ENCODE data around the gene CCDC167.
A peak's percentile ranks its signal among the peaks of the same experiment; 100 is the strongest.

The CCDC167 gene

DNA sequence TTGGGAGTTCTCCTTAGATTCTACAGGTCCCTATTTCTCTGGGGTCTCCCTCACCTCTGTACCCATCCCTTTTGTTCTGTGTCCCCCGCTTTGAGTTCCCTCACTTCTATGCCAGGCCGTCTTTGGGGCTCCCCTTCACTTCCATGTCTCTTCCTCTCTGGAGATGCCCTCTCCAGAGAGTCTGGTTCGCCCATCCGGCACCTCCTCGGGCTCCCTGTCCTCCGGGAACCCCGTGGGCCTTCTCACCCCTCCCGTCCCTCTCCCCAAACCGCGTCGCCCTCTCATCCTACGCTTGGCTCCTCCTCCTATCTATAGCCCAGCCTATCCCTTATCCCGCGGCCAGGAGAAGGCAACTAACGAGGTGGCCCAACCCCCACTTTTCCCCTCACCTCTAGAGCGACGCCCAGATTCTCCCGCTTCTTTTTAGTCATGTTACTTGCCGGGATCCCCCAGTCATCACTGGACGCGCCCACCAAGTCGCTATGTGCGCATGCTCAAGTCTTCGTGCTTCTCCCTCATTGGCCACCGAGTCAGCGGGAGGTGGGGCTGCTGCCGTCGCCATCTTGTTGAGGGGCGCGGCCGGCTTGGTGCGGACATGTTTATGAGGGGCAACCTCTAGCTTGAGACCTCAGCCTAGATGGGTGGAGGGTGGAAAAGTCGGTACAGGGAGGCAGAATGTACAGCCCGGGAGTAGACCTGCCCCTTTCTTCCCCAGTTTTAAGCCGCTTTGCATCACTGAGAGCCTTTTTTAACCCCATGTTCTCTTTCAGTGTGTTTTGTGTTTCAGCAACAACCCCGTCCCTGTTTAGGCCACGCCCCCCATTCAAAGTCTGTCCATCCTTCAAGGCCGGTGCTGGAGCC lies at the start of gene CCDC167:
TSS of gene CCDC167 (minus strand) at position 461 of the 861 bp plus-strand sequence. CDS start at position 431, 30 bp downstream.
- peak; percentile 96 for DNase-seq (ENCODE audit: low read depth in 2 of 2)

DNA sequence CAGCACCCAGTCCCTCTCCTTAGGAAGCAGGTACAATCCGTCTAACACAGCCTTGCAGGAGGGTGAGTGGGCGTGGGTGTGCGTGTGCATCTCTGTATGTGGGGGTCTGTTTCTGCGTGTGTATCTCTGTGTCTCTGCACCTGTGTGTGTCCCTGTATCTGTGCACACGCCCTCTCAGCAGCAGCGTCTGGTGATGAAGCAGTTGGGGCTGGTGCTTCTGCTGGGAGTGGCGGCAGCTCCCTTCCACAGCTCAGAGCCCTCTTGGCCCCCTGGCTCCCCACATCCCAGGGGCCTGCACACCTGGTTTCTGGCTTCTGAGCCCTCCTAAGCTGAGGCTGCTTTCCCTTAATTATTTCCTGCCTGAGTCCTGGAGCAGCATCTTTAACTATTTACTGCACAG lies 49.5 kb upstream of the CCDC167 start:
- no peak for DNase-seq (ENCODE audit: low read depth in 2 of 2)

DNA sequence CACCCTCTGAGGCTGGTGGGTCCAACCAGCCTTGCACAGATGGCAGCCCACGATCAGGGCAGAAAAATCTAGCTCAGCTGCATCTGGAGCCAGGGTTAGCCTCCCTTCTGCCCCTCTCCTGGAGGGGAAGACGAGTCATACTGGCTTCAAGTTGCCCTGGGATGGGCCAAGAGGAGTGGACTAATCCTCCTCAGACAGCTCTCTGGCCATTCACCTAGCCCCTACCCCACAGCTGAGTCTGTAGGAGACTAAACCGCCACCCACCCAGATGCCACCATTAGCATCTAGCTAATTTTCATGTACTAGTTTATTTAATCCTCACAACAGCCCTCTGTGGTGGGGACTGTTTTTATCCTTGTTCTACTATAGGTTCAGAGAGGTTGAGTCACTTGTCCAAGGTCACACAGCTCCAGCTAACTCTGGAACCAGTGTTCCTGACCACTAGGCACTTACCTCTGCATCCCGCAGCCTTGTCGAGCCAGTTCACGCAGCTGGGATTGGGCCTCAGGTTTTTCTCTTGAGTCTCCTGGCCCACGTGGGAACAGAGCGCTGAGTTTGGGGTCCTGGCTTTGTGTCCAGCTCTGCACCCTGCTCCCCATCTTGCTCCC lies 48.5 kb upstream of the CCDC167 start:
- DNase-seq (ENCODE audit: low read depth in 2 of 2), result no peak

DNA sequence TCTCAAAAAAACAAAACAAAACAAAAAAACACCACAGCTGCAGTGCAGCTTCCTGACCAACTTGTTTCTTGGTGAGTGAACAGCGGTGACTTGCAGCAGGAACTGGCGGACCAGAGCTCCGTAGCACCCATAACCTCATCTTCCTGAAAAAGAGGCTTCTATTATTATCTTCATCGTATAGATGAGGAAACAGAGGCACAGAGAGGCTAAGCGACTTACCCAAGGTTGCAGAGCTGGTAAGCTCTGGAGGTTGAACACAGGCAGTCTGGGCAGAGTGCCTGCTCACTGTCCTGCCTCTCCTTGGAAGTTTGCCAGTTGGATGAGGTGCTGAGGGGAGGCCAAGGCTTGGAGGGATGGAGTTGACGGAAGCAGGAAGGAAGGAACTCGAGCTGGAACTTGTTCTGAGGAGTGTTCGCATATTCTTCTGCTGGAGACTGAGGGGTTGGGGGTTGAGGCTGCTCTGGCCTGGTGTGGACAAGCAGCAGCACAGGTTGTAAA lies 47.9 kb upstream of the CCDC167 start:
- no peak for DNase-seq (ENCODE audit: low read depth in 2 of 2)

DNA sequence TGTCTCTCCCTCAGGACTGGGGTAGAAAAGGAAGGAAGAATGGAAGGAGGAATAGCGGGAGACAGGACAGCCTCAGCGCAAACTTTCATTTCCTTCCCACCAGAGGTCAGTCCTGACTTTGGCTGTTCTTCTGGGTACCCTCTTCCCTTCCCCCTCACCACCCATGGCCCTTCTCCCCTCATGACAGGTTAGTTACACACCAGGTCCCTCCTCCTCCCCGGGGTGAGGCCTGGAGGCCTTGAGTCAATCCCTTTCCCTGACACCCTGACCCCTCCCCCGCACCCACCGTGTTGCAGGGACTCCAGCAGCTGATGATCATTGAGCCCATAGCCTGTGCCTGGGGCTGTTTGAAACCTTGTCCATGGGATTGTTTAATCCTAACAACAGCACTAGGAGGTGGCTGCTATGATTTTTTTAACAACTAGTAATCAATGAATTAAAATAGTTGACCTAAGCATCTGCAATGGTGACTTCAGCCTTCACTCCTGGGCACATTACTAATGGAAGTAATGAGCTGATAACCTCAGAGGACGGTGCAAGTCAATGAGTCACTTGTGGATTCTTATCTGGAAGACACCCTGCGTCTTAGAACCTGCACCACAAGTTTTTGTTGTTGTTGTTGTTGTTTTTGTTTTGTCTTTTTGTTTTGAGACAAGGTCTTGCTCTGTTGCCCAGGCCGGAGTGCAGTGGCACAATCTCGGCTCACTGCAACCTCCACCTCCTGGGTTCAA lies 46.6 kb upstream of the CCDC167 start:
- no peak for DNase-seq (ENCODE audit: low read depth in 2 of 2)

DNA sequence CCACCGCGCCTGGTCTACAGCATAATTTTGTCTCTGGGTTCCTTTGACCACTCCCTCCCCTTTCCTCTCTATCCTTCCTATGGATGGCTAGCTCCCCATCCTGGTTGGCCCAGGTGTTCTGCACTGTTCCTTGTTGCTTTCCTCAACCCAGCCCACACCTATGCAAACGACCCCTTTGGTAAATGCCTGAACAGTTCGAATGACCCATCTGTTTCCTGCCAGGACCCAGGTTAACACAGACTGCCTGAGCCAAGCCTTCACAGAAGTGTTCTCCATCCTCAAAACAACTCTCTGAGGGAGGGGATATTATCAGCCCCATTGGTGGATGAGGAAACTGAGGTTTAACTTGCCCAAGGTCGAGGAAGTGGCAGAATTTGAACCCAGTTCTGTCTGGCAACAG lies 44.8 kb upstream of the CCDC167 start:
- DNase-seq (ENCODE audit: low read depth in 2 of 2), result no peak

DNA sequence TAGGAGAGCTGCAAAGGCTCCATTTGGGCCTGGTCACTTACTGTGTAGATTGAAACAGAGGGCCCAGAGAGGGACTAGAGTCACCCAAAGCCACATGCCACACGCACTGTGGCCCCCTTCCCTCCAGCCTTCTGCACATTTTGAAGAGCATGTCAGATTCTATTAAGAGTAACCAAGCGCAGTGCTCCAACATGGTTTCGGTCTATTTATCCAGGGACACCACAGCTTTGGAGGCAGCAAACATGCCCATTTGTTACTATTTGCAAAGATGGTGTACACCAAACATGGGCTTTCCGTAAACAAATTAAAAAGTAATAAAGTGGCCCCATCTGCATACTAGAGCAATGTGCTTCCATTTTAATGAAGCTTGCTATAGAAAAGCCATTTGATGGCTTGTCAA lies 43.7 kb upstream of the CCDC167 start:
- no peak for DNase-seq (ENCODE audit: low read depth in 2 of 2)

DNA sequence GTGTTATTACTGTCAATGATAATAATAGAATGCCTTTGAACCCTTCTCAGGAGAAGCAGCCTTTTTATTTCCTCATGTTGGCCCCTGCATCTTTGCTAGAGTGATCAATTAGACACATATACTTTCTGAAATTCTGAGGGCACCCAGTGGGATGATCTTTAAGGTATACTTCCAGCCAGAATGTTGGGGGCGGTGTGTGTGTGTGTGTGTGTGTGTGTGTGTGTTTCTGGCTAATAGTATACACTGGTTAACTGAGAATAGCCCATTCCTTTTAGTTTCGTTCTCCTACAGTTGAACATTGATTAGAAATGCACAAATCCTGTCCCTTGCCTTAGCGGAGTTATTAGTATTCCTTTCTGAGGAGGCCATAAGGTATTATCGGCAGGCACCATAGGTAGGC lies 41.7 kb upstream of the CCDC167 start:
- no peak for DNase-seq (ENCODE audit: low read depth in 2 of 2)

DNA sequence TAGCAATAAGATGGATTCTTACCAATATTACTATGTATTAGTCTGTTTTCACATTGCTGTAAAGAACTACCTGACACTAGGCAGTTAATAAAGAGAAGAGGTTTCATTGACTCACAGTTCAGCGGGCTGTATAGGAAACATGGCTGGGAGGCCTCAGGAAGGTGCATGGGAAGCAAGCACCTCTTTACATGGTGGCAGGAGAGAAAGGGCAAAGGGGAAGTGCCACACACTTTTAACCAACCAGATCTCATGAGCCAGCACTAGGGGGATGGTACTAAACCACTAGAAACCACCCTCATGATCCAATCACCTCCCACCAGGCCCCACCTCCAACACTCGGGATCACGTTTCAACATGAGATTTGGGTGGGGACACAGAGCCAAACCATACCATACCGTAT lies 40.7 kb upstream of the CCDC167 start:
- DNase-seq (ENCODE audit: low read depth in 2 of 2), result no peak

DNA sequence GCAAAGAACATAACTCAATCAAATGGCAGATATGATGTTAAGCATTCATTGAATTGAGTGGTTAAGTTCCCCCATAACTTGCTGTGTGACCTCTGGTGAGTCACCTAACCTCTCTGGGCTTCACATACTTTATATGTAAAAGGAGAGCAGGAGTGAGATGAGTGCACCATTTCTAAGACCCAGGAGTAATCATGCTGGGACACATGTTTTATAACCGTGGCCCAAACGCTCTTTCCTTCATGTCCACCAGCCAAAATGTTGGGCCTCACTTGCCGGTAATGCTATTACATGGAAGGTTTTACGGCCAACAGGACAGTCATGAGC lies 40.3 kb upstream of the CCDC167 start:
- no peak for DNase-seq (ENCODE audit: low read depth in 2 of 2)

DNA sequence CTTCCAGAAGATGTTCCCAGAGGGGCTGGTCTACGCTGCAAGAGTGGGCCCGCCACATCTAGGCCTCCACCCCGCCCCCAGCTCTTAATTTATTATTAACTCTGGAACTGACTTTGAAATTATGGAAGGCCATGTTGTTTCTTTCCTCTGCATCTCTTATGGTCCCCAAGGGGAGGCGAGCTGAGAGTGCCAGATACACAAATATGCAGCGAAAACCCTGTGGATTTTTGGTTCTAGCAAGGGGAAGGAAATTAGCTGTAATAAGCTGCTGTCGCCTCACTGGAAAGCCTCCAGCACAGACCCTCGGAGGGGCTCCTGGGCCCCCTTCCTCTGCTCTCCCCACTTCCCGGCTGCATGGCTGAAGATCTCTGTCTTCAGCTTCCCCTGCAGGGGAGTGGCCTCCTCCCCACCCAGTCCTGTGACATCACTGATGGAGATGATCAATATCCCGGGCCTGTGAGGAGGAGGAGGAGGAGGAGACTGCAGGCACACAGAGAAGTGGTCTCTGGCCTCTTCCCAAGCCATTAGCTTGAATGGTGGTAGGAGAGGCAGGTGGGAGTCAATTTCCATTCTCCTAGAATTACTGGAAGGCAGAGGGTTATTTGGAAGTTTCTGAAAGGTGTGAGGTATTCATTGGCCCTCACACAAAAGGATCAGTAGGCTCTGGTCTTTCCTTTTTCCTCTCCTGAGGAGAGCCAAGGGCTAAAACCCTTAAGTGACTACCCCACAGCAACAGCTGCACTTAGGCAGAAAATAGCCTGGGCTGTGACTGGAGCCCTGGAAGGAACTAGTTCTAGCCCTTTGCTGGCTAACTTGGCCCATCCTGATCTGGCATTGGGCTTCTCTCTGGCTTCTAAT lies 39.7 kb upstream of the CCDC167 start:
- DNase-seq (ENCODE audit: low read depth in 2 of 2), result no peak

DNA sequence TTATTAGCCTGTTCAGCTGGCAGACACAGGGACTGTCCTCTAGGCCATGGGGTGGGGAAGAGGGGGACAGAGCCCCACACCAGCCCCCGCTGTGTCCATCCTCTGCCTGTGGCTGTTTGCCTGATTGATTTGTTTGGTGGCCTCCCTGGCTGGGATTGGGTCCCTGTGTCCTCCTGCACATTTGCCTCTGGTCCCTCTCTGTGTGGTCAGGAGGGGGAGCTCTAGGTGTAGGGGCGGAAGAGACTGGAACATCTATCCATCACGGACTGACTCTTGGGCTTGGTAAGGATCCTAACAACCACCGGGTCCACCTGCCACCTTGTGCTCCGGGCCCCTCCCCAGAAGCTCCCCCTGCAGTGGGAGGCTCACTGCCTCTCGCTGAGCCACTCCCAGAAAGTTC lies 38.4 kb upstream of the CCDC167 start:
- DNase-seq (ENCODE audit: low read depth in 2 of 2), result no peak

DNA sequence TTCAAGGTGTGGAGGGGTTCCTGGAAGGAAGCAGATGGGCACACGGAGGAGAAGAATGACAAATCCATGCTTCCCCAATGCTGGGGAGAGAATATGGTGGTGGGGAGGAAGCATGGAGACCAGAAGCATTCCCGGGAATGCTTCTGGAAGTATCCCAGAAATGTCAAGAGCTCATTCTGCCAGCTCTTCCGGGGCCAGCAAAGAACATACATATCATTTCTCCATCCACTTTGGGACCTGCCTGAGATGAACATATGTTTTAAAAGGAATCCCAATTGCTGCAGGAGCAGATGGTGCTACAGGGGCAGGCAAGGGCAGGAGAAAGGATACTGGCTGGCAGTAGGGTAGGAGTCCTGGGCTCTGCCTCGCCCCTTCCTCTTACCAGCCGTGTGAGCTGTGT lies 37.9 kb upstream of the CCDC167 start:
- DNase-seq (ENCODE audit: low read depth in 2 of 2), result no peak

DNA sequence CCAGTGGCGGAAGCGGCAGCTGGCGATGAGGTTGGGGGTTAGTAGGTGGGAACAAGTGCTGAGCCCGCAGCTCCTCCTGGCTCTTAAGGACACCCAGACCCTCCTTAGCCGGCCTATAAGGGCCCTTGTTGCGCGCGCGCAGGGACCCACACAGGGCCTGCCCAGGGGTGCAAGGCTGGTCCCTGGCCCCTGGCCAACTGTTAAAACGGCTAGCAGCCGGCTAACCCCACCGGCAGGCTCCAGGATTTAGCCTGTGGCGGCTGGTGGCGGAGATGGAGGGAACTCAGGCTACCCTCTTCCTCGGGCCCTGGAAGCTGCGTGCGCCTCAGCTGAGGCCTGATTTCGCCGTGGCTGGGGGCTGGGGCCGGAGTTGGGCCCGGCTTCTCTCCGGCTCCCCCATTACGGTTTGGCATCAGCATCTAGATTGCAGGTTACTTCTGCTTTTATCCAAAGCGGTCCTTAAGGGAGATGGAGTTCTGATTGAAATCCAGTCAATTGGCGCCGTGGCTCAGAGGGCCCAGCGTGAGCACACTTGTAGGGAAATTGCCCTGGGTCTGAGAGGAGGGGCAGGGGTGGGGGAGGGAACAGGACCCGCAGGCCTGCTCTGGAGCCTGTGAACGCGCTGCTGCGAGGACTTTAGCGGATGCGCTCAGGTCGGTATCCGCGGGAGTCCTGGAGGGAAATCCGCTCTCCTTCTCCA lies 36.9 kb upstream of the CCDC167 start:
- no peak for DNase-seq (ENCODE audit: low read depth in 2 of 2)

DNA sequence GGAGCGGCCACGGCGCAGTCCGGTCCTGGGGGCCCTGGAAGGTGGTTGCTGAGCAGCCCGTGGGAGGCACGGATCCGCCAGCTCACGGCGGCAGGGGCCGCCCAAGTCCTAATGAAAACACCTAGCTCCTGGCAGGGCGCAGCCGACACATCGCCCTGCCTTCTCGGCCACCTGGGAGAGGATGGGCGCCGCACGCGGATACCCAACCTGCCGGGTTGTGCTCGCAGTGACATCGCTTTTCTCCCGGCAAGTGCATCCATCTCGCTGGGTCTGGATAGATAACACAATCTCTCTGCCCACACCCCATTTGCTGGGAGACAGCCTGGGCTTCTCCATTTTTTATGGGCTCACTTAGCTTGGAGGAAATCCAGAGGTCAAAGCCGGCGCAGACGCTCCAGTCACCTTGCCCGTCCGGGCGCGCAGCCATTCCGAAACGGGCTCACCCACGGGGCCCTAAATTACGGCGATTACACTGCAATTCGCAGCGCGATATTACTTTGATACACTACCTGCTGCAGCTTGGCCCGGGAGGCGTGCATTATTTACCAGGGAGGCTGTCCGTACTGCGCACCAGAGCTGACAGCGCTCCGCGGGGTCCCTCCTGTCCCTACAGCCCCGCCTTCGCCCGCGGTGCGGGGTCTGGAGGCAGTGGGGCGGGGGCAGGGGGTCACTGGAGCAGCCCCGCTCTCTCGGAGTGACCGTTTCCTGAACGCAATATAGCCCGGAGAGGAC lies 36.2 kb upstream of the CCDC167 start:
- no peak for DNase-seq (ENCODE audit: low read depth in 2 of 2)

DNA sequence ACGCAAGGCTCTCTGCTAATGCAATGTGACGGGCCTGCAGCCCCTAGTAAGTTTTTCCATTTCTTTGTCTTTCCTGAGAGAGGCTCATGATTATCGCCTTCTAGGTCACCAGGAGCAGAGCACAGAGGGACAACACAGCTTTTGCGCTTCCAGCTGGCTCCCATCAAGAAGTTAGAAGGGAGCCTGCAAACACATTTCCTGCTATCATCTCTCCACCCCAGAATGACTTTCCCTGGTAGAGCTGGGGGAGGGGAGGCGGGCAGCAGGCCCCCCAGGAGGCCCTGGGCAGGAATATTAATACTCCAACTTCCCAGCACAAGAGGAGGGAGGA lies 35.7 kb upstream of the CCDC167 start:
- DNase-seq (ENCODE audit: low read depth in 2 of 2), result no peak

DNA sequence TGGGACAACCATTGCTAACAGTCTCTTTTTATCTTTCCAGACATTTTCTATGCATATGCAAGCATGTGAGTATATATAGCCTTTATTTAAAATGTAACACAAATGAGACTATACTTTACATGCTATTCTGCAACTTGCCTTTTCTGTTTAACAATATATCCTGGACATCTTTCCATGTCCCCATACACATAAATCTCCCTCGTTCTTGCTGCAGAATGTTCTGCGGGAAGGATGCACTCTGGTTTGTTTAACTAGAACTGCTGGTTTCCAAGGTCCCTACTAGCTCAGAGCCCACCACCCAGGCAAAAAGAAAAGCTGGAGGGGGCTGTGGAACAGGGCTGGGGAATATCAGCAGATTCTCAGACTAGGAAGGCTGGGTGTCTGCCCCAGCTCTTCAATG lies 35.2 kb upstream of the CCDC167 start:
- no peak for DNase-seq (ENCODE audit: low read depth in 2 of 2)

DNA sequence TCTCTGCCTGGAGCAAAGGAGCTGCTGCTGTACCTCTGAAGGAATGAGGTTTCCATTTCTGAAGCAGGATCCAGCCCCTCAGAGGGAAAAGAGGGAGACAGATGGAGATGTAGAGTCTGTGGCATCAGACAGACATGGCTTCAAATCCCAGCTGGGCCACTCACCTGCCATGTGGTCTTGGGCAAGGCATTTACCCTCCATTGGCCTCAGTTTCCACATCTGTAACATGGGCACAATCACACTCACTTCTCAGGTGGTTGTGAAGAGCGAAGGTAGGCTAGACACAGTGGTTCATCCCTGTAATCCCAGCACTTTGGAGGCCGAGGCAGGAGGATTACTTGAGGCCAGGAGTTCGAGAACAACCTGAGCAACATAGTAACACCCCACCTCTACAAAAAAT lies 32.4 kb upstream of the CCDC167 start:
- no peak for DNase-seq (ENCODE audit: low read depth in 2 of 2)

DNA sequence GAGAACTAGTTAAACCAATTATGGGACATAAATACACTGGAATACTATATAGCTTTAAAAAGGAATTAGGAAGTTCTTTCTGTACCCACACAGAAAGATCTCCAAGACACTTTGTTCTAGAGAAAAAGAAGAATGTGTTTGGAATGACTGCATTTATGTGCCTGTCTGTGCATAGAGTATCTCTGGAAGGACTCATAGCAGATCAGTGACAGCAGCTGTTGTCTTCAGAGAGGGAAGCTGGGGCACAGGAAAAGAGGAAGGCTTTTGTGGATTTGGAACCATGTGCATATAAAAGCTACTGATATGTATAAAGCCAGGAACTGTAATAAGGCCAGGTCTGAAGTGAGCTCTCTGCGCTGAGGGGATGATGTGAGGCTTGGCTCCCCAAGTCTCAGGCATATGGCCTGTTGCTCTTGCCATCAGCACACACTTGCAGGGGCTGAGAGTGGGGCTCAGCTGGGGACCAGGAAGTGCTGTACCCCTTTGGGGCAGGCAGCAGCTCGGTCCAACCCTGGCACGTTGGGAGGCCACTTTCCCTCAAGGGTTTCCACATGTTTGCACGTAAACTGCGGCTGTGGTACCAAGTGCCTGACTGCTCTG lies 31.8 kb upstream of the CCDC167 start:
- DNase-seq (ENCODE audit: low read depth in 2 of 2), result no peak

DNA sequence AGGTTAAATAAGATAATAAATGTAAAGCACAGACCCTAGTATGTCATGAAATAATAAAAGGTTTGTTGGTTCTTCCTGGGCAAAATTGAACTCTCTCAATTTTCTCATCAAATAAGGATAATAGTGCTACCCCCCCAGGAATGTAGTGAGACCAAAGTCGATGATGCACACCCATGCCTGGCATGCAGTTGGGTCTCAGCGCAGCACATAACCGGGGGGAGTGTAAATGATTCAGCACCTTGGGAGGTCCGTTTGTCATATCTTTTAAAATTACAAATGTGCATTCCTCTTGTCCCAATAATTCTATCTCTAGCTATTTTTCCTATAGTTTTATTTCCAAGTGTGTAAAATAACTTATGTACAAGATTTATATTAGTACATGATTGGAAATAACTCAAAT lies 31.3 kb upstream of the CCDC167 start:
- no peak for DNase-seq (ENCODE audit: low read depth in 2 of 2)

Data from activated CD4-positive, alpha-beta T cell treated with anti-CD3 and anti-CD28 coated beads for 24 hours (primary cell).